NCI-H1694 treated with DMSO at 0.1 percent for 48 hours (cell line): Measurements from ENCODE around the gene ZSCAN9.
A peak's percentile ranks its signal among the peaks of the same experiment; 100 is the strongest.

Source experiments
- DNase-seq: peaks from one replicate; lab custom pipeline; 2025; lab: John Stamatoyannopoulos, UW

The ZSCAN9 gene

DNA sequence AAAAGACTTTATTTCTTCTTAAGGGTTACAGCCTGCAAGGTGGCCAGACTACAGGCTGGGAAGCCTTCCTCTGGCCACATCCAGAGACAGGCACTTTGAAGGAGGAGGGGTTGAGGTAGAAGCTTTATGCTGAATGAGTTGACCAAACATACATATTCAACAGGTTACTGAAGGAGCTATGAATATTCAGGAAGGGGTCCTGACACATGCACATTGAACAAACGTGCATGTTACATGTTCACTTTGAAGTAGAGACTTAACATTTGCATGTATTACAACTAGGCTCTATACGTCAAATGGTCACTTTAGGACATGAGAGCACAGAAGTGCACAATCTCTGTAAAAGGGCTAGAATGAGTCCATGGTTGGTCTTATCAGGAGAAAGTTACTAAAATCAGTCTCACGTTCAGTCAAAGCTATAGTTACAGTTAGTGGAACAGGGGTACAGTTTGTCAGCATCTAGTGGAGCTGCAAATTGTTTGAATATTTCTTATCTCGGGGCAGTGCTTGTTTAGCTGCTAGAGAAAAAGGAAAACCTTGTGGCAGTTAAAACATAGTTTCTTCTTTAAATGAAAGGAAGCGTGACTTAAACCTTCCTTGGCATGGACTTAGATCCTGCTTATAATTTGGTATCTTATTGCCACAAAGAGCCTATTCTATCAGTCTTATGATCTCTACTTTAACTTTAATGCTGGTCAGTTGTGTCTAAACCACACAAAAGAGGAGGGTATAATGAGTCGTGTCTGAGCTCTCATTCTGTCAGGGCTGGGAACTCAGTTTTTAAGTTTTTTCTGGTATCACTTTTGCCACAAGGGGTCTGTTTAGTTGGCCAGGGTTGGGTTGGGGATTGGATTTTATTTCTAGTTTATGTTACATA, 4.6 kb upstream of the ZSCAN9 start:
- no peak for DNase-seq

DNA sequence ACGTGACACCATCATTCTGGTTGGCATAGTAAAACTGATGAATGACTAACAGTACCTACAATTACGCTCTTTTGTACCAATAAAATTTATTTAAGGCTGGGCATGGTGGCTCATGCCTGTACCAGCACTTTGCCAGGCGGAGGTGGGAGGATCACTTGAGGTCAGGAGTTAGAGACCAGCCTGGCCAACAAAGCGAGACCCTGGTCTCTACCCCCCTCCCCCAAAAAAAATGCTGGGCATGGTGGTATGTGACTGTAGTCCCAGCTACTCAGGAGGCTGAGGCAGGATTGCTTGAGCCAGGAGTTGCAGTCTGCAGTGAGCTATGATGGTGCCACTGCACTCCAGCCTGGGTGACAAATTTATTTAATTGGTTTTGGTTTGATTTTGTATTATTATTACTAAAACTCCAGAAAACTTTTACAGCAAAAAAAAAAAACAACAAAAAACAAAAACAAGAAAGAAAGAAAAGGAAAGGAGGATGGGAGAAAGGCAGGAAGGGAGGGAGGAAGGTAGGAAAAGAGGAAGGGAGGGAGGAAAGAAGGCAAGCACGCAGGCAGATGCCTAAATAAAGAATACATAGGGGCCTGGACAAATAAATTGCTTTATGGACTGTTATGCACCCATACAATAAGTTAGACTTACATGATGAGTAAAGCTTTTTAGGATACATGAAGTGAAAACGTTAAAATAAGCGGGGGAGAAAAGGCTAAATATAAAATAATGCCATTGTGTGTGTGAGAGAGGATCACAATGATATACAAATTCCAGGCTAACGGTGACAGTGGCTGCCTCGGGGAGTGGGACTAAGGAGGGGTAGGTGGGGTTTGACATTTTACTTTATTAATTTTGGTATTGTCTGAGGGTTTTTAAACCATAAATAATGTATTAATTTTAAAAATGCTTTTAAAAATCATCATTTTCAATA, 682 bp upstream of the ZSCAN9 start:
- DNase-seq = no peak

DNA sequence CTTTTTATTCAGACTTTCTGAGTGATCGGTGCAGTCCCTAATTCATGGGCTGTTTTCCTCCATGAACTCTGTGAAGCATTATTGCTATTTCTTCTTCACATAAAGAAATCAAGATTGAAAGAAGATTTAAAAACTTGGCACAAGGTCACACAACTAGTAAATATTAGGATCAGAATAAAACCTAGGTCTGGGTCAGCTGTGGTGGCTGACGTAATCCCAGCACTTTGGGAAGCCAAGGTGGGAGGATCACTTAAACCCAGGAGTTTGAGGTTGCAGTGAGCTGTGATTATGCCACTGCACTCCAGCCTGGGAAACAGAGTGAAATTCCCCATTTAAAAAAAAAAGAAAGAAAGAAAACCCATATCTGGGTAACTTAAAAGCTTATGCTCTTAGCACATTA, 1.4 kb downstream of the ZSCAN9 start:
- no peak for DNase-seq

DNA sequence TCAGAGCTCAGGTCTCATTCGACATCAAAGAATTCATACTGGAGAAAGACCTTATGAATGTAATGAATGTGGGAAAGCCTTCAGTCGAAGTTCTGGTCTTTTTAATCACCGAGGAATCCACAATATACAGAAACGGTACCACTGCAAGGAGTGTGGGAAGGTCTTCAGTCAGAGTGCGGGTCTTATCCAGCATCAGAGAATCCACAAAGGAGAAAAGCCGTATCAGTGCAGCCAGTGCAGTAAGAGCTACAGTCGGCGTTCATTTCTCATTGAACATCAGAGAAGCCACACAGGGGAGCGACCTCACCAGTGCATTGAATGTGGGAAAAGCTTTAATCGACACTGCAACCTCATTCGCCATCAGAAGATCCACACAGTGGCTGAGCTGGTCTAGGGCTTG, 7.7 kb downstream of the ZSCAN9 start:
- no peak for DNase-seq

DNA sequence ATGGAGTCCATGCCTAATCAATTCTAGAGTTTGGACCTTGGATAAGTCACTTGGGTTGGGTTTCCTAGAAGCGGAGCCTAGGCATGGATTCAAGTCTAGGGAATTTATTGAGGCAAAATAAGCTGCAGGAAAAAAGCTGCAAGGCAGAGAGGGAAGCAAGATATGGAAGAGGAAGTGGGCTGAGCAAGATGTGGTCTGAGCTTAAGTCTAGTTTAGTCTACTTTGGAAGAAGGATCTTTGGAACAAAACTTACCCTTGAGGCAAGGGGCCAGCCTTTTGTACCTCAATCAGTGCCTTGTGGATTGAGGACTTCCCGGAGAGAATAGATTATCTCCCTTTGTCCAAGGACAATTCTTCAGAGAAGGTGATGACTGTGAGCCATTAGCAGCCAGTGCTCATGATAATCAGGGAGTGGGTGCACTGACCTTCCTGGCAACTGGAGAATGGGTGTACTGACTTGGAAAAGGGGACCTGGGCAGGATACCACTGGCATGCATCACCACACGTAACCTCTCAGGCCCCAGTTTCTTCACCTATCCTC, 10.9 kb downstream of the ZSCAN9 start:
- no peak for DNase-seq

DNA sequence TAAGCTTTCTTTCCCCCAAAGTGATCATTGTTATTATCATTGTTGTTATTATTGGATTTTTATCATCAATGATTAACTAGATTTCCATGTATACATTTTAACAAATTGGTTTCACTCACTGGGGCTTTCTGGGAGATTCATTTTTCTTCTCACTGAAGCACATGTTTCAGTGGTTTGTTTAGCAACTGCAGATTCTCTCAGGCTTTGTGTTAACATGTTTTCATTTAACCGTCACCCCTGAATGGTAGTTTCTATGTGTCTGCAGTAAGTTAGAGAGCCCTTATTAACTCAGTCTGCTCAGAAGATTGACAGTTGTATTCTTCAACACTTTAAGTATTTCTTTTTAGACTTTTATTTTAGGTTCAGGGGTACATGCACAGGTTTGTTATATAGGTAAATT, 14.6 kb downstream of the ZSCAN9 start:
- no peak for DNase-seq

DNA sequence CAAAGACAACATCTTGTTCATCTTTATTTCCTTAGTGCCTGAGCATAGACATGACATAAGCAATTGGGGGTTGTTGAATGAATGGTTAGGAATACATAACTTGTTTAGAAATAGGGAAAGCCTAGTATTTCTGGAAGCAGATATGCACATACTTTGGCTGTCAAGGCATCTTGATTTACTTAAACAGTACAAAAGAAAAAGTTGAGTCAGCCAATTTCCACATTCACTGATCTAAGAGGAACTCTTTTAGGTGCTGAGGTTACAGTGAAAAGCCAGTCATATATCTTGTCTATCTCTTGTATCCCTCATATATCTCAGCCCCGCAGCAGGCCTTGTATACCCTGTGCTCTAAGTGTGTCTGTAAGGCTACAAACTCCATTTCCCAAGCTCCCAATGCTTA, 15.4 kb downstream of the ZSCAN9 start:
- no peak for DNase-seq

DNA sequence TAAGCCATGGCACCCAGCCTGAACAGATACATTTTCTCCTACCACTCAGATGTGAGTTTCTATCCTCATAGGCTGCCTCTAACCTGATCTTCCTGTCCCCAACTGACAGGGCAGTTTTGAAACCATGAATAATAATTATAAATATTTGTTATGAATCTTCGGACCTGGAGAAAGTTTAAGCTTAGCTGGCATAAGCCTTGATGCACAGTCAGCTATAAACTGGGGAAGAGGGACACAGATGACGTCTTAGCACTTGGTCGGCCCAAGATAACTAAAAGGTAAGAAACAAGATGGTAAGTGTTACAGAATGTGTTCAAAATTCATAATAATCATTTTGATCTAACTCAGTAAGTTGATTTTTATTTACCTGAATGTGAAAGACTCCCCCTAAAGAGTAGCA, 18.9 kb downstream of the ZSCAN9 start:
- DNase-seq = no peak

DNA sequence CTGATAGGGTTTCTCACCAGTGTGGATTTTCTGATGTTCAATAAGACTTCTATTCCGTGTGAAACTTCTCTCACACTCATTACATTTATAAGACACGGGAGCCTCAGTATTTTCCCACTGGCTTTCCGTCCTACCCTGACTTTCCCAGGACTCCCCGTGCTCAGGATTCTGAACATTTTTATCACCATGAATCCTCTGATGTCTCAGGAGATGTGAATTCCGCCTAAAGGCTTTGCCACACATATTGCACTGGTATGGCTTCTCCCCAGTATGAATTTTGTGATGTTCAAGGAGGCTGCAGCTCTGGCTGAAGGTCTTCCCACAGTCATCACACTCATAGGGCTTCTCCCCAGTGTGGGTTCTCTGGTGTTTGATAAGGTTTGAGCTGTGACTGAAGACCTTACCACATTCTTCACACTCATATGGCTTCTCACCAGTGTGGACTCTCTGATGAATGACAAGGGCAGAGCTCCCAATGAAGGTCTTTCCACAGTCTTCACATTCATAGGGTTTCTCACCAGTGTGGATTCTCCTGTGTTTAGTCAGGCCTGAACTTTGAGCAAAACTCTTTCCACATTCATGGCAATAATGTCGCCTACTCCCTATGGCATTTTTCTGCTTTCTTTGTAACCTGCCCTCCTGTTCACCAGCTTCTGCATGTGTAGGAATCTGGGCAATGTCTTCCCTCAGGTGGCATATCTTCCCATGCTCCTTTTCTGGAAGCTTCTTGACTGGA, 20.3 kb downstream of the ZSCAN9 start:
- no peak for DNase-seq

DNA sequence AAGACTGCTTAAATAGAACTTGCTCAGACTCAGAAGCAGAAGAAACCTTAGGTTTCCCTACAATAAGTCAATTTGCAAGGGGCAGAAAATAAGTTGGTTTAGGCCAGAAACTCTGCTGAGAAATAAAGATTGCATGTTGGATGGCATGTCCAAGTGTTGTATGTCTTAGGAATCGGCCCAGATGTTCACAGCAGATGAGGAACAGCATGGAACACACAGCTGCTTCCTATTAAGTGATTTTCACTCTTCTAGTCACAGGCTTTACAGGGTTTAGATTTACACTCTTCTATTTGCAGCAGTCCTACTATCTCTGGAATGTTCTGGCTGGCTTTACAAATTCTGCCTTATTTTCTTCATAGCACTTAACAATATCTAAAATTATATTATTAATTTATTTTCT, 23.8 kb downstream of the ZSCAN9 start:
- no peak for DNase-seq

DNA sequence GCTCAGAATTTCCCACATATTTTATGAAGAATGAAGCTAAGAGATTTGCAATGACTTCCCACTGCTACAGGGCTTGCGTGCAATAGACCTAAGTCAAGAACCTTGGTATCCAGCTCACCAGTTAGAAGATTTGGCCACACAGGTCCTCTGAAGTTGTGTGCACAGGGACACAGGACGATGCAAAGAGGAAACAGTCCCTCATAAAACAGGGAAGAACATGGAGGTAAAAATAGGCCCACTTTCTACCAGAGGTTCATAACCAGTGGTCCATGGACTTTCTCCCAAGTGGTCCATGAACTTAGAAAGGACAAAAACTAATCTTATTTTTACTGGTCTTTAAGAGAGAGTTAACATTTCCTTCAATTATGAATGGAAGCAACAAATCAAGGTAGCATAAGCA, 25.7 kb downstream of the ZSCAN9 start:
- DNase-seq = no peak

DNA sequence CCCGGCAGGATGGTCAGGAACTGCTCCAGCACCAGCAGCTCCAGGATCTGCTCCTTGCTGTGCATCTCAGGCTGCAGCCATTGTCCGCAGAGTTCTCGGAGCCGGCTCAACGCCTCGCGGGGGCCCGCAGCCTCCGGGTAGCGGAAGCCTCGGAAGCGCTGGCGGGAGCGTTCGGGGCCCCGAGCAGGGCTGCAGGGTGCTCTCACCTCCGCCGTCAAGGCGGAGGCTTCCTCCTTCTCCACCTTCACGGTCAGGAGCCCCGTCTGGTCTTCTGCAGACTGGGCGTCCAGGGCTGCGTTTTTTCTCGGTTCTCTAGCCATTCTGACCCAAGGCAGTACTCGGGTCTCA, 26.6 kb downstream of the ZSCAN9 start:
- DNase-seq = no peak

DNA sequence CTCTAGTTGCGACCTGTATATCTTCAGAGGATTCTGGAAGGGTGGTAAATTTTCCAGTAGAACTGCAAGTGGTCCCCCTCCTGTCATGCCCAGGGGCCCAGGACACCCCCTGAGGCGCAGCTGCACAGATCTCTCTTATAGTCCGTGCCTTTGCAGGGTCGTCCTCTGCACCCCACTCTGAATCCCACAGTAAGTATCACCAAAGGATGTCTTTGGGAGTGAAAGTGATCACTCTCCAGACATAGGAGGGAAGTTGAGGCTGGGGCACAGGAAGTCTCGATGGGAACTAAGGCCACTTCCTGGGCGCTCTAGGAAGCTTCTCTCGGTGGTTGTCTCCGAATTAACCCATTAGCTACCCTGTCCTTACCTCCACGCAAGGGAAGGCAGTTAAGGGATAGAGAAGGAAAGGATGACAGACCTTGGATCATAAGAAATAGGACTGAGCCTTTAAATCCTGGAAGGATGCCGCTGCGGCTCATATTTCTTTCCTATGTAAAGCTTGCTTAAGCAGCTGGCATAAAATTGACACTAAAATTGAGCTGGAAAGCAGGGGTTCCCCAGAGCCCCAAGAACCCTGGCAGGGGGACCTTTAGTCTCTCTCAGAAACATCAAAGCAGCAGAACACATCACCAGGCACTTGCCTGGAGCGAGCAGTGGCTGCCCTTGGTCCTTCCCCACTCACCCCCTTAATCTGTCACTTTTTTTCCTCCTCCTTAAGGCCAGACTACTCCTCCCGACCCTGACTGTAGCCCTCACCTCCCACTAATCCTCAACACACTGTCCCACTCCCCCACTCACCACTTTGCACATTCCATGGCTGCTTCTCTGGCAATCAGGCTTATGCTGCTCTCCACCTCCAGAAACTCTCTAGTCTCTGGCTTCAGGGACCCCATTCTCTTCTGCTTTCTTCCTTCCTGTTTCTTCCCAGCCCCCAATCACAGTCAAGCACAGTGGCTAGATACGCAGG, 27.2 kb downstream of the ZSCAN9 start, which contains the start of gene ZKSCAN4:
TSS of gene ZKSCAN4 (minus strand) at position 261 of the 967 bp plus-strand sequence. CDS start 289 bp downstream, outside the sequence.
- peak; percentile 81 for DNase-seq

DNA sequence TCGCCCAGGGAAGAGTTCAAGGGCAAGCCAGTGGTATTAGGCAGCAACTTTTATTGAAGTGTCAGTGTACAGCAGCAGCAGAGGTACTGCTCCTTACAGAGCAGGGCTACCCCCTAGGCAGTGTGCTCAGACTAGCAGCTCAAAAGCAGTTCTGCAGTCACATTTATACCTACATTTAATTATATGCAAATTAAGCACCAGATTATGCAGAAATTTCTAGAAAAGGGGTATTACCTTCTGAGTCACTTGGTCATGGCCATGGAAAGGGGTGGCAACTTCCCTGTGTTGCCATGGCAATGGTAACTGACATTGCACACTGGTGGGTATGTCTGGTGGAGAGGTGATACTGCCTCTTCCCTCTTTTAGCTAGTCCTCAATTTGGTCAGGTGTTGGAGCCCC, 29.0 kb downstream of the ZSCAN9 start:
- DNase-seq = no peak

DNA sequence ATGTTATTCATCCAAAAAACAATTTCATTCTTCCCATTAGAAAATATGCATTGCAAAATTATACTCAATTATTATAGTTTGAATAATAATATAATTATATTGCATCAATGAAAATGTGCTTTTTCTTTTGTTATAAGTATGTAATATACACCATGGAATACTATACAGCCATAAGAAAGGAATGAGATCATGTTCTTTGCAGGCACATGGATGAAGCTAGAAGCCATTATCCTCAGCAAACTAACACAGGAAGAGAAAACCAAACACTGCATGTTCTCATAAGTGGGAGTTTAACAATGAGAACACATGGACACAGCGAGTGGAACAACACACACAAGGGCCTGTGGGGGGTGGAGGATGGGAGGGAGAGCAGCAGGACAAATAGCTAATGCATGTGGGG, 32.0 kb downstream of the ZSCAN9 start:
- DNase-seq = no peak

DNA sequence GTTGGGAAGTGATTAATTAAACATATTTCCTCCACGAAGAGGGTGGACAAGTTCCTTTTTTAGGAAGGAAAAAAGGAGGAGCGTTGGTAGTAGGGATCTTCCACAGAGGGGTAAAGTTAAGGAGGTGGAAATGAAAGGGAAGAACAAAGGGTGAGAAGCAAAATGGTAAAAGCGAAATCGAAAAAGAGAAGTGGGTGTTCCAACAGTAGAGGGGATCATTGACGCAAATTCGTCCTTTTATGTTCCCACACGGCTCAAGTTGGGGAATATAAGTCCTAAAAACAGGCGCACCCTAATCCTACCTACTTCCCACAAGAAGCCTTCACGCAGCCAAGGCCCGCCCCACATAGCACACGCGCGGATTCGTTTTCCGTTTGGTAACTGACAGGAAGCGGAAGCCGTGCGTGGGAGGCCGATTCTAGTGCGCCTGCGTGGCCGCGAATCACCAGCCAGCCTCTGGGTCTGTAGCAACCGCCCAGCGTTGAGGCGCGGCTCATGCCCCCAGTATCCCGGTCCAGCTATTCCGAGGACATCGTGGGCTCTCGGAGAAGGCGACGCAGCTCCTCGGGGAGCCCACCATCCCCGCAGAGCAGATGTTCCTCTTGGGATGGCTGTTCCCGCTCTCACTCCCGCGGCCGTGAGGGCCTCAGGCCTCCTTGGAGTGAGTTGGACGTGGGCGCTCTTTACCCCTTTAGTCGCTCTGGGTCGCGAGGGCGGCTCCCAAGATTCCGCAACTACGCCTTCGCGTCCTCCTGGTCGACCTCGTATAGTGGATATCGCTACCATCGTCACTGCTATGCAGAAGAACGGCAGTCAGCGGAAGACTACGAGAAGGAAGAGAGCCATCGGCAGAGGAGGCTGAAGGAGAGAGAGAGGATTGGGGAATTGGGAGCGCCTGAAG, 34.1 kb downstream of the ZSCAN9 start, which contains the start of gene NKAPL:
TSS of gene NKAPL (plus strand) at position 421 of the 901 bp plus-strand sequence. CDS start at position 496, 75 bp downstream.
- no peak for DNase-seq

DNA sequence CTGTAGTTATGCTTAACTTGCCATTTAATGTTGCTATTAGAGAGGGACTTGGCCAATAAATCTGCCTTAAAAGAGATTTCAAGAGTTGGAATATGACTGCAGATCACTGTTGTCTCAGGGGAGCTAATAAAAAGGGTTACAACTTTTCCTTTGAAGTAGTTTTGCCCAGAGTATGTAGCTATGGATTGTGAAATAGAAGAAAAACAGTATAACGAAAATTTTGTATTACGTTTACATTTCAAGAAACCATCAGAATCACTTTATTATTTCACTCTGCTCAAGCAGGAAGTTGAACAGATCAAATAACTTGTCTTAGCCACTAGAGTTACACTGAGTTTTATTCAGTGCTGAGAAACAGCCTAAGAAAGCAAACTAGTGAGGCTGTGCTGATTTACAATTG, 38.8 kb downstream of the ZSCAN9 start:
- DNase-seq = no peak

DNA sequence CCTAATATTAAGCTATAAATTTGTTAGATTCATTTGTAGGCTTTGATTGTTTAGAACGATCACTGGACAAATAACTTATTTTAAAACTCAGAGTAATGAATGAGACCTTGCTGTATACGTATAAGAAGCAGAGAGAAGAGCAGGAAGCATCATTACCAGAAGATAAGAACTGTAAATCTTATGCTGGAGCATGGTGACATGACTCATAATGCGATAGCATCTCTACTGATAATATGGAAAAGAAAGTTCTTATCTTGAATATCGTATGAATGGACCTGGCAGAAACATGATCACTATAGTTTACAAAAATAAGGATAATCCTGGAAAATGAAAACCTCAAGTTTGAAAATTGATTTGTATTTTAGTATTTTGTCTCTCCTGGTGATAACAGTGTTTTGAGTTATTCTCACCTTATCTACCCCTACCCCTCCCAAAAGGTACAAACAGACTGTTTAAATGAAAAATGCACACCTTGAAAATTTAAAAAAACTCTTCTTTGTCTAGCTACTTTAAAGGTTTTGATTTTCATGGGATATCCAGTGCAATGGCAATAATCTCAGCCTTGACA, 39.8 kb downstream of the ZSCAN9 start:
- no peak for DNase-seq

DNA sequence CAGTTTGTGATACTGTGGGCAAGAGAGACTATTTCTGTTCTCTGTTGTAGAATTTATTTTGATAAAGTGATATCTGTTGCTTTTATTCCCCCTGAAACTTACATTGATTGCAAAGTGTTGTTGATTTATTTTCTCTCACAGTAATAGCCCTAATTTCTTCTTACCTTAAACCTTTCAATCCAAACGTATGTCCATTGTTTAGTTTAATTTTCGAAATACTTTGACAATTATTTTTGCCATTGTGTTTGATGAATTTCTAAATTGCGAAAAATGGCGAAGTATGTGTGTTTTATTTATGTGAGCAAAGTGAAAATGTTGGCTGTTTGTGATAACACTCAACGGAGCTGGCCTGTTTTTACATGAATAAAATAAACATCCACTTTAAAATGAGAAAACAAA, 41.5 kb downstream of the ZSCAN9 start:
- DNase-seq = no peak
